Testis (tissue), 3 donors: ENCODE data around the gene TRIM15. TPM values are rescaled to one million over a fixed set of nuclear protein-coding genes. Genes with fewer than 3 reads are reported as not detected.

Experiments used
- DNase-seq: peaks from one replicate; pipeline ENCODE4 v3.0.0-alpha.2; 2019
- H3K27ac ChIP-seq, 2 donors: fragments of 200-600 bp; sonication (generic); one replicate each; pipeline ENCODE4 v1.5.1; 2019
- H3K27me3 ChIP-seq: fragments of 200-600 bp; sonication (generic); one replicate; pipeline ENCODE4 v1.5.1; 2019
- H3K36me3 ChIP-seq: fragments of 200-600 bp; sonication (generic); one replicate; pipeline ENCODE4 v1.5.1; 2017; ENCODE audit warnings: low read depth; ENCODE audit errors: missing control alignments
- H3K4me1 ChIP-seq: fragments of 200-600 bp; sonication (generic); one replicate; pipeline ENCODE4 v1.5.1; 2019
- H3K4me3 ChIP-seq, 2 donors: fragments of 200-600 bp; sonication (generic); one replicate each; pipeline ENCODE4 v1.5.1; 2017 to 2019
- H3K9me3 ChIP-seq: fragments of 200-600 bp; sonication (generic); one replicate; pipeline ENCODE4 v1.5.1; 2017
- CTCF ChIP-seq, 3 experiments: fragments of 450-650 bp in 2 of 3; fragments of 200-600 bp in 1 of 3; sonication (generic) in 1 of 3; IDR thresholded peaks; one replicate each; pipeline ENCODE4 v1.5.1; 2016 to 2019; ENCODE audit warnings: antibody characterized with exemption in 3 of 3, mild to moderate bottlenecking in 2 of 3, moderate library complexity in 1 of 3
- POLR2A ChIP-seq: fragments of 450-650 bp; IDR thresholded peaks from one replicate; pipeline ENCODE4 v1.6.1; 2017; ENCODE audit warnings: antibody characterized with exemption, mild to moderate bottlenecking, moderate library complexity
- WGBS, 2 donors: methylation state at CpG; one replicate each; pipeline ENCODE4 v1.1.5; 2018; 5-methylcytosine and 5-hydroxymethylcytosine counted together
- intact Hi-C: fragments of 100-400 bp; cut with DNase I; formaldehyde crosslinking; loops from one replicate; pipeline ENCODE4 v1.15.1; 2023; ENCODE audit warnings: low total_unique reads
- polyA plus RNA-seq: library from polyadenylated mRNA; stranded (reverse); fragments of 350-450 nt; fragmentation: Illumina TruSeq; extraction: RNeasy Lipid Tissue Mini Kit (QIAGEN cat#74804); gene quantifications from one replicate; pipeline ENCODE4 v1.2.3, GENCODE V29; 2014; ENCODE audit warnings: low read depth, low replicate concordance; ENCODE audit not compliant: insufficient read depth
- total RNA-seq, 2 donors: library from RNA; depleted of rRNA; stranded (reverse); fragments of >200 nt; gene quantifications; one replicate each; pipeline ENCODE4 v1.2.3, GENCODE V29; 2016

The TRIM15 gene
- total and polyA plus RNA-seq, 3 donors from 2014 or later = 0.25 to 1.1 TPM; not detected in 1

GRCh38 chr6:30160008-30160784 lies 3.1 kb upstream of the TRIM15 start:
- TF ChIP-seq POLR2A = no peak
- no peak for TF ChIP-seq CTCF (IDR thresholded peaks at IDR 0.05)
- no peak overlapping the region for H3K27ac ChIP-seq
- no peaks in the 10 kb centered on the region for H3K4me1 ChIP-seq
- no peaks in the 10 kb centered on the region for H3K27me3 ChIP-seq
- no peak overlapping the region for H3K4me3 ChIP-seq
- no peaks in the 10 kb centered on the region for H3K36me3 ChIP-seq
- no peaks in the 10 kb centered on the region for H3K9me3 ChIP-seq
- intact Hi-C loops = no loop called here
- WGBS, 2 donors = 87 to 88% methylated on average over 9 to 17 of the region's 17 CpGs
- no peak for DNase-seq

- no peaks in the 10 kb centered on the region for H3K9me3 ChIP-seq
- no peaks in the 10 kb centered on the region for H3K36me3 ChIP-seq
- intact Hi-C loops = no loop called here
- H3K27me3 ChIP-seq = no peaks in the 10 kb centered on the region
- H3K4me3 ChIP-seq = no peak within 1 kb of the TSS
- no peak within 1 kb of the TSS for H3K27ac ChIP-seq
- TF ChIP-seq CTCF (IDR thresholded peaks at IDR 0.05) (no peak), POLR2A (no peak)
- H3K4me1 ChIP-seq = no peaks in the 10 kb centered on the region
- DNase-seq = no peak
- 70 to 79% methylated on average over 3 to 4 of the region's 4 CpGs for WGBS, 2 donors
Observed at GRCh38 chr6:30160785-30161531, 2.4 kb upstream of the TRIM15 start, which contains the start of gene TRIM10. Gene TRIM10, minus strand, starts transcription at chr6:30161211. Its CDS starts 353 bp downstream, at chr6:30160858.

GRCh38 chr6:30162265-30163089 lies 869 bp upstream of the TRIM15 start:
- intact Hi-C loops = no loop called here
- Histone ChIP-seq H3K27me3 (no peaks in the 10 kb centered on the region), H3K4me1 (no peaks in the 10 kb centered on the region), H3K27ac (no peak overlapping the region), H3K36me3 (no peaks in the 10 kb centered on the region), H3K9me3 (no peaks in the 10 kb centered on the region), H3K4me3 (no peak overlapping the region)
- DNase-seq = no peak
- TF ChIP-seq CTCF (IDR thresholded peaks at IDR 0.05) (no peak), POLR2A (no peak)
- WGBS, 2 donors = 48 to 56% methylated on average over 12 of the region's 12 CpGs

- H3K4me1 ChIP-seq = no peaks in the 10 kb centered on the region
- TF ChIP-seq CTCF (IDR thresholded peaks at IDR 0.05) = no peak
- no peak for TF ChIP-seq POLR2A
- intact Hi-C loops = no loop called here
- no peak overlapping the region for H3K27ac ChIP-seq
- no peaks in the 10 kb centered on the region for H3K36me3 ChIP-seq
- H3K4me3 ChIP-seq = no peak overlapping the region
- no peaks in the 10 kb centered on the region for H3K27me3 ChIP-seq
- no peak for DNase-seq
- H3K9me3 ChIP-seq = no peaks in the 10 kb centered on the region
- WGBS, 2 donors = 54 to 67% methylated on average over 6 to 16 of the region's 16 CpGs
Observed at GRCh38 chr6:30163918-30164654, 740 bp downstream of the TRIM15 start.
